ENCODE data around the gene LMTK3. TPM values are rescaled to one million over a fixed set of nuclear protein-coding genes. Genes with fewer than 3 reads are reported as not detected.

Gene LMTK3
- total and polyA plus RNA-seq, 2 of the 4 experiments (the other 2 are of a cell fraction): 0.18 to 0.87 TPM

GRCh38 chr19:48480183-48480557, 31.5 kb downstream of the LMTK3 start:
- in situ Hi-C loops (cut with MboI; ENCODE audit: low sequenced_read_pairs) (no loop called here), dilution Hi-C loops (cut with HindIII; ENCODE audit: low sequenced_read_pairs, unreplicated experiment) (no loop called here), intact Hi-C loops (cut with micrococcal nuclease) (no loop called here)
- no peak for TF ChIP-seq RCOR1 (IDR thresholded peaks at IDR 0.05; ENCODE audit: insufficient replicate concordance, low read length)
- TF ChIP-seq MAZ (IDR thresholded peaks at IDR 0.05; ENCODE audit: borderline replicate concordance, low read depth, low read length): no peak
- TF ChIP-seq POLR2A (IDR thresholded peaks at IDR 0.05; ENCODE audit: low read depth, low read length): no peak
- TF ChIP-seq BHLHE40 (IDR thresholded peaks at IDR 0.05; ENCODE audit: low read depth, low read length): no peak
- TF ChIP-seq, protein P1, sequence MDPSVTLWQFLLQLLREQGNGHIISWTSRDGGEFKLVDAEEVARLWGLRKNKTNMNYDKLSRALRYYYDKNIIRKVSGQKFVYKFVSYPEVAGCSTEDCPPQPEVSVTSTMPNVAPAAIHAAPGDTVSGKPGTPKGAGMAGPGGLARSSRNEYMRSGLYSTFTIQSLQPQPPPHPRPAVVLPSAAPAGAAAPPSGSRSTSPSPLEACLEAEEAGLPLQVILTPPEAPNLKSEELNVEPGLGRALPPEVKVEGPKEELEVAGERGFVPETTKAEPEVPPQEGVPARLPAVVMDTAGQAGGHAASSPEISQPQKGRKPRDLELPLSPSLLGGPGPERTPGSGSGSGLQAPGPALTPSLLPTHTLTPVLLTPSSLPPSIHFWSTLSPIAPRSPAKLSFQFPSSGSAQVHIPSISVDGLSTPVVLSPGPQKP (IDR thresholded peaks at IDR 0.05; ENCODE audit: borderline replicate concordance, low read depth, low read length): no peak
- TF ChIP-seq CHD1 (IDR thresholded peaks at IDR 0.05; ENCODE audit: low read depth, low read length): no peak
- TF ChIP-seq, protein P2, sequence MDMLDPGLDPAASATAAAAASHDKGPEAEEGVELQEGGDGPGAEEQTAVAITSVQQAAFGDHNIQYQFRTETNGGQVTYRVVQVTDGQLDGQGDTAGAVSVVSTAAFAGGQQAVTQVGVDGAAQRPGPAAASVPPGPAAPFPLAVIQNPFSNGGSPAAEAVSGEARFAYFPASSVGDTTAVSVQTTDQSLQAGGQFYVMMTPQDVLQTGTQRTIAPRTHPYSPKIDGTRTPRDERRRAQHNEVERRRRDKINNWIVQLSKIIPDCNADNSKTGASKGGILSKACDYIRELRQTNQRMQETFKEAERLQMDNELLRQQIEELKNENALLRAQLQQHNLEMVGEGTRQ (IDR thresholded peaks at IDR 0.05; ENCODE audit: low read depth, low read length): no peak
- no peak for TF ChIP-seq NFE2L2 (IDR thresholded peaks at IDR 0.05; ENCODE audit: low read depth, low read length)
- TF ChIP-seq MXI1 (IDR thresholded peaks at IDR 0.05; ENCODE audit: borderline replicate concordance, low read depth, low read length): no peak
- TF ChIP-seq FOS (IDR thresholded peaks at IDR 0.05; ENCODE audit: low read depth, low read length): no peak
- TF ChIP-seq SMC3 (IDR thresholded peaks at IDR 0.05; ENCODE audit: low read depth, low read length): no peak
- no peak for TF ChIP-seq CTCF (conservative IDR thresholded peaks at IDR 0.05; ENCODE audit: low read depth, low read length)
- H2BK20ac ChIP-seq (ENCODE audit: low read depth, low read length): no peak overlapping the region
- peak overlapping the region; percentile 31 for H3K23ac ChIP-seq (ENCODE audit: low read depth, low read length)
- peak overlapping the region; percentile 20; the same call in 1 of the 2 replicates for H2AK5ac ChIP-seq (ENCODE audit: low read depth, low read length)
- peaks cover 12% of the 10 kb centered on the region for H3K9me1 ChIP-seq (ENCODE audit: insufficient read depth, low read length)
- peaks cover 38% of the 10 kb centered on the region for H3K36me3 ChIP-seq (ENCODE audit: control insufficient read depth, insufficient read depth, low read length)
- no peak overlapping the region for H4K5ac ChIP-seq (ENCODE audit: low read depth, low read length)
- no peak for DNase-seq
- H3K14ac ChIP-seq (replicated peaks; ENCODE audit: low read depth, low read length): peak overlapping the region; percentile 48; the same call in 1 of the 2 replicates
- H4K20me1 ChIP-seq (ENCODE audit: insufficient read depth, low read length): peaks cover 24% of the 10 kb centered on the region
- ChIA-PET POLR2A (ENCODE audit: unreplicated experiment) (no interaction called here), CTCF (interaction anchor here (1.7 kb wide), 1 partner anchor 9 kb away, joined by 7 read pairs; no protein-coding TSS in a partner anchor)
- no peak overlapping the region for H4K91ac ChIP-seq (ENCODE audit: insufficient read depth, low read depth, low read length)
- 0 out of 2 replicates have a peak overlapping the region, but pooled peaks have one; percentile 4 for H3K56ac ChIP-seq (ENCODE audit: extremely low read depth, insufficient read depth, low read length)
- H2AFZ ChIP-seq (replicated peaks; ENCODE audit: low read length, poor library complexity): peak overlapping the region; percentile 89
- H3K4me2 ChIP-seq (ENCODE audit: low read depth, low read length): no peak overlapping the region; the same call in 1 of the 2 replicates
- ATAC-seq (ENCODE audit: low read depth): peak; percentile 13; the same call in 1 of the 2 replicates
- H3K9ac ChIP-seq (ENCODE audit: low read depth, low read length): 0 out of 2 replicates have a peak overlapping the region, but pooled peaks have one; percentile 4
- peaks cover 0 to 16% of the 10 kb centered on the region in 2 experiments; a peak in 1 of 4 replicates for H3K79me1 ChIP-seq (ENCODE audit: low read depth in 1 of 2, low read length in 2 of 2)
- H3K27me3 ChIP-seq (ENCODE audit: control insufficient read depth, insufficient read depth, low read length): no peaks in the 10 kb centered on the region
- H3K18ac ChIP-seq (ENCODE audit: low read depth, low read length): no peak overlapping the region
- H2BK5ac ChIP-seq (ENCODE audit: low read depth, low read length, poor library complexity, severe bottlenecking): no peak overlapping the region
- peak overlapping the region; percentile 55 for H2AK9ac ChIP-seq (replicated peaks; ENCODE audit: low read depth, low read length, poor library complexity)
- peak overlapping the region; percentile 40 to 46; a peak in 3 of 4 replicates for H4K8ac ChIP-seq (ENCODE audit: low read depth in 2 of 2, low read length in 2 of 2)
- no peak overlapping the region; the same call in 1 of the 2 replicates for H3K27ac ChIP-seq (ENCODE audit: insufficient read depth, low read length)
- peak overlapping the region; percentile 16; the same call in 1 of the 2 replicates for H3K4me3 ChIP-seq (ENCODE audit: insufficient read depth, low read depth, low read length)
- H3K4ac ChIP-seq (ENCODE audit: low read depth, low read length): no peak overlapping the region; the same call in 1 of the 2 replicates
- H2BK15ac ChIP-seq (ENCODE audit: low read depth, low read length): no peak overlapping the region
- peaks cover 15% of the 10 kb centered on the region for H3K4me1 ChIP-seq (ENCODE audit: control insufficient read depth, insufficient read depth, low read length)
- BruUV-seq (replicated peaks): no TSS peak
- H2BK120ac ChIP-seq (ENCODE audit: low read depth, low read length): no peak overlapping the region
- WGBS, 2 experiments (ENCODE audit: extremely low coverage in 2 of 2, insufficient read length in 1 of 2): 20% methylated on average over 11 of the region's 32 CpGs; no CpG with 5 or more reads in 1 of the 2 experiments
- no peaks in the 10 kb centered on the region for H3K9me3 ChIP-seq (ENCODE audit: control insufficient read depth, insufficient read depth, low read length)

Measured in IMR-90 (cell line).